Thyroid gland (tissue), 4 donors: ENCODE data around the gene TMCO4.

Experiments
- POLR2A ChIP-seq, 2 donors: fragments of 450-650 bp; IDR thresholded peaks; one replicate each; pipeline ENCODE4 v1.6.1; 2017; ENCODE audit warnings: antibody characterized with exemption in 2 of 2, mild to moderate bottlenecking in 2 of 2, moderate library complexity in 1 of 2
- TF ChIP-seq, protein P1 (sequence below), 6 experiments: fragments of 200-600 bp in 3 of 6; fragments of 450-650 bp in 3 of 6; sonication (generic) in 3 of 6; IDR thresholded peaks; one replicate each; pipeline ENCODE4 v1.5.1; 2016 to 2019; ENCODE audit warnings: antibody characterized with exemption in 6 of 6, mild to moderate bottlenecking in 2 of 6, inconsistent platforms in 1 of 6, moderate library complexity in 1 of 6

DNA sequence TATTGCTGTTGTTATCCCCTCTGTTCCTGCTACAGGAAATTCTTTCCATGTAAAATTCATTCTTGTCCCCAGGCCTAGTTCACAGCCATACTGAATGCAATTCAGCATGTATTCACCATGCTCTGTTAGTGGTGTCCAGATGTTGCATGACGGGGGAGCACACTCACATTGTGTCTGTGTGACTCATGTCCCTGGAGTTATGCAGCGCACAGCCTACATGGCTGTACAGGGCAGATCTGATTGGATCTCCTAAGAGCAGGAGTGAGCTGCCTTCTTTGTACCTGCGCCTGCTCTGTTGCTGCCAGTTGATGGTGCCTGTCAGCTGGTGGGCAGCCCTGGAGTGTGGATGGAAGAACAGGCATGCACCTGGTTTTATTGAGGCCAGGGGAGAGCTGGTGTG, 117.5 kb downstream of the TMCO4 start:
- TF ChIP-seq POLR2A (IDR thresholded peaks at IDR 0.05) = no peak
- TF ChIP-seq, protein P1, sequence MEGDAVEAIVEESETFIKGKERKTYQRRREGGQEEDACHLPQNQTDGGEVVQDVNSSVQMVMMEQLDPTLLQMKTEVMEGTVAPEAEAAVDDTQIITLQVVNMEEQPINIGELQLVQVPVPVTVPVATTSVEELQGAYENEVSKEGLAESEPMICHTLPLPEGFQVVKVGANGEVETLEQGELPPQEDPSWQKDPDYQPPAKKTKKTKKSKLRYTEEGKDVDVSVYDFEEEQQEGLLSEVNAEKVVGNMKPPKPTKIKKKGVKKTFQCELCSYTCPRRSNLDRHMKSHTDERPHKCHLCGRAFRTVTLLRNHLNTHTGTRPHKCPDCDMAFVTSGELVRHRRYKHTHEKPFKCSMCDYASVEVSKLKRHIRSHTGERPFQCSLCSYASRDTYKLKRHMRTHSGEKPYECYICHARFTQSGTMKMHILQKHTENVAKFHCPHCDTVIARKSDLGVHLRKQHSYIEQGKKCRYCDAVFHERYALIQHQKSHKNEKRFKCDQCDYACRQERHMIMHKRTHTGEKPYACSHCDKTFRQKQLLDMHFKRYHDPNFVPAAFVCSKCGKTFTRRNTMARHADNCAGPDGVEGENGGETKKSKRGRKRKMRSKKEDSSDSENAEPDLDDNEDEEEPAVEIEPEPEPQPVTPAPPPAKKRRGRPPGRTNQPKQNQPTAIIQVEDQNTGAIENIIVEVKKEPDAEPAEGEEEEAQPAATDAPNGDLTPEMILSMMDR (IDR thresholded peaks at IDR 0.05) = no peak
